ENCODE measurements around the gene AHNAK2.

DNA sequence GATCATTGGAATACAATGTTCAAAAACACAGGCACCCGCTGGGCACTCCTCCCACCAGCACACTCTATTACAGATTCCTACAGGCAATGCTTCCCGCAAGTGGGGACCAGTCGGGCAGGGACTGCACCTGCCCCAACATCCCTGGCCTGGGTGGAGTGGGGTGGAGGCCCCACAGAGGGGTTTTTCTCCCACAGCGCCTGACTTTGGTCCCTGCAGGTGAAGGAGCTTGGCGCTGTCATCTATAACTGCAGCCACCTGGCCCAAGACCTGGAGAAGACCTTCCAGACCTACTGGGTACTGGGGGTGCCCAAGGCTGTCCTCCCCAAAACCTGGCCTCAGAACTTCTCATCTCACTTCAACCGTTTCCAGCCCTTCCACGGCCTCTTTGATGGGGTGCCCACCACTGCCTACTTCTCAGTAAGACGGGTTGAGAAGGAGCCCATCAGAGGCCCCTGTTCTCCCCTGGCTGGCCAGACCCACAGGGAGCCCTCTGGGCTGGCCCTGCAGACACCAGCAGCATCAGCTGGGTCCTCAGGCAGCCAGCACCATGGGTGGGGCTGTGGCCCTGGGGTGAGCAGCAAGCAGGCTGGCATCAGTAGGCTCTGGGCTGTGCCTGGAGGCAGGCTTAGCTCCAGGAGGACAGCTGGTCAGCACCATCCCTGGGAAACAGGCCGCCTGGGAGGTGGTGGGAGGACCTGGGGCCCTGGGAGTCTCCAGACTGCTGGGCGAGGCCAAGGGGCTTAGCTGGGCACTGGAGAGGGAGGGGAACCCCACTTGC, 47.5 kb downstream of the AHNAK2 start:
- TF ChIP-seq, protein P1, sequence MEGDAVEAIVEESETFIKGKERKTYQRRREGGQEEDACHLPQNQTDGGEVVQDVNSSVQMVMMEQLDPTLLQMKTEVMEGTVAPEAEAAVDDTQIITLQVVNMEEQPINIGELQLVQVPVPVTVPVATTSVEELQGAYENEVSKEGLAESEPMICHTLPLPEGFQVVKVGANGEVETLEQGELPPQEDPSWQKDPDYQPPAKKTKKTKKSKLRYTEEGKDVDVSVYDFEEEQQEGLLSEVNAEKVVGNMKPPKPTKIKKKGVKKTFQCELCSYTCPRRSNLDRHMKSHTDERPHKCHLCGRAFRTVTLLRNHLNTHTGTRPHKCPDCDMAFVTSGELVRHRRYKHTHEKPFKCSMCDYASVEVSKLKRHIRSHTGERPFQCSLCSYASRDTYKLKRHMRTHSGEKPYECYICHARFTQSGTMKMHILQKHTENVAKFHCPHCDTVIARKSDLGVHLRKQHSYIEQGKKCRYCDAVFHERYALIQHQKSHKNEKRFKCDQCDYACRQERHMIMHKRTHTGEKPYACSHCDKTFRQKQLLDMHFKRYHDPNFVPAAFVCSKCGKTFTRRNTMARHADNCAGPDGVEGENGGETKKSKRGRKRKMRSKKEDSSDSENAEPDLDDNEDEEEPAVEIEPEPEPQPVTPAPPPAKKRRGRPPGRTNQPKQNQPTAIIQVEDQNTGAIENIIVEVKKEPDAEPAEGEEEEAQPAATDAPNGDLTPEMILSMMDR (IDR thresholded peaks at IDR 0.05 in 2 of 3, conservative IDR thresholded peaks at IDR 0.05 in 1 of 3; ENCODE audit: insufficient read depth in 2 of 3, low read depth in 1 of 3, low read length in 3 of 3), result no peak
- TF ChIP-seq HOXB6 (CRISPR knock-in tag; IDR thresholded peaks at IDR 0.05; ENCODE audit: borderline replicate concordance) (no peak), ZNF274 (IDR thresholded peaks at IDR 0.05; ENCODE audit: borderline replicate concordance, low read depth, low read length) (no peak), SNRNP70 (optimal IDR thresholded peaks at IDR 0.05; ENCODE audit: low read depth, low read length) (no peak), ETV5 (CRISPR knock-in tag; IDR thresholded peaks at IDR 0.05; ENCODE audit: low read depth) (no peak)

Data from K562 (cell line).